ENCODE results near the gene RPL23. TPM values are rescaled to one million over a fixed set of nuclear protein-coding genes. Genes with fewer than 3 reads are reported as not detected.

RPL23 gene
- total RNA-seq, 2 experiments from 2014 or later: 1,908 to 1,957 TPM

DNA sequence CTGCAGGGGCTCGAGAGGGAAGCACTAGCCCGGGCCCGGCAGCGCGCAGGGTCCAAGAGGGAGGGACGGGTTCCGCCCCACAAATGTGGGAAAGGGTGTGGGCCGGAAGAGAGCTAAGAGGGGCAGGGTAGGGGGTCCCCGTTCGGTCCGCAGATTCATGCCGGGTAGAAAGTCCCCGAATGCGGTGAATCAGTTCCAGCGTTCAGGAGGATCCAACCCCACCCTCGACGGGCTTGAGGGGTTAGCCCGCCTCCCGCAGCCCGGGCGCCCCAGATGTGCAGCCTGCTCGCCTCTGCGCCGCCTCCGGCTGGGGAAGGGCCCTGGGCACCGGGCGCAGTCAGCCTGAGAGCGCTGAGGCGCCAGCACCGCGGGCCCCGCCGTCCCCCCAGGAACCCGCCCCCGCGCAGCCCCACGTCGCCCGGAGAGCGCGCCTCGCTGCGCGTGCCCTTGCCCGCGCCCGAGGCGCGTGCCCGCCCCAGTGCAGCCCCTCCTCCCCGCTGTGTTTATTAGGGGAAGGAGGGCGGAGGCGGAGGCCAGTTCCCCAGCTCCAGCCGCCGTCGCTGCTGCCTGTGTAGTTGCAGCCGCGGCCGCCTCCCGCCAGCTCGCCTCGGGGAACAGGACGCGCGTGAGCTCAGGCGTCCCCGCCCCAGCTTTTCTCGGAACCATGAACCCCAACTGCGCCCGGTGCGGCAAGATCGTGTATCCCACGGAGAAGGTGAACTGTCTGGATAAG is 16.2 kb upstream of the RPL23 start, which contains the start of gene LASP1:
Gene LASP1, plus strand, starts transcription at position 533 of the 733 bp plus-strand sequence. Its CDS starts 132 bp downstream, at position 665.
- Mint-ChIP-seq H3K4me1 (ENCODE audit: low read depth) (peaks cover 47% of the 10 kb centered on the region), H3K36me3 (ENCODE audit: low read depth) (peaks cover 24% of the 10 kb centered on the region), H3K27ac (peak within 1 kb of the TSS; percentile 98), H3K27me3 (peaks cover 1% of the 10 kb centered on the region), H3K4me3 (peak within 1 kb of the TSS; percentile 90), H3K9me3 (no peaks in the 10 kb centered on the region)
- TF ChIP-seq, protein P1, sequence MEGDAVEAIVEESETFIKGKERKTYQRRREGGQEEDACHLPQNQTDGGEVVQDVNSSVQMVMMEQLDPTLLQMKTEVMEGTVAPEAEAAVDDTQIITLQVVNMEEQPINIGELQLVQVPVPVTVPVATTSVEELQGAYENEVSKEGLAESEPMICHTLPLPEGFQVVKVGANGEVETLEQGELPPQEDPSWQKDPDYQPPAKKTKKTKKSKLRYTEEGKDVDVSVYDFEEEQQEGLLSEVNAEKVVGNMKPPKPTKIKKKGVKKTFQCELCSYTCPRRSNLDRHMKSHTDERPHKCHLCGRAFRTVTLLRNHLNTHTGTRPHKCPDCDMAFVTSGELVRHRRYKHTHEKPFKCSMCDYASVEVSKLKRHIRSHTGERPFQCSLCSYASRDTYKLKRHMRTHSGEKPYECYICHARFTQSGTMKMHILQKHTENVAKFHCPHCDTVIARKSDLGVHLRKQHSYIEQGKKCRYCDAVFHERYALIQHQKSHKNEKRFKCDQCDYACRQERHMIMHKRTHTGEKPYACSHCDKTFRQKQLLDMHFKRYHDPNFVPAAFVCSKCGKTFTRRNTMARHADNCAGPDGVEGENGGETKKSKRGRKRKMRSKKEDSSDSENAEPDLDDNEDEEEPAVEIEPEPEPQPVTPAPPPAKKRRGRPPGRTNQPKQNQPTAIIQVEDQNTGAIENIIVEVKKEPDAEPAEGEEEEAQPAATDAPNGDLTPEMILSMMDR (IDR thresholded peaks at IDR 0.05): no peak
- peak; percentile 91 for DNase-seq
- CTCF ChIA-PET: interaction anchor here (0.9 to 3.8 kb wide), 11 partner anchors 9 to 284 kb away, joined by 3 to 25 read pairs (median 5); partner anchors contain the start of genes LASP1NB and RPL23
- intact Hi-C loops (cut with micrococcal nuclease): loop anchor here (2.0 to 5.0 kb wide), 3 partner anchors 15 to 283 kb away; partner anchors contain the start of genes LASP1NB and PLXDC1
- POLR2A ChIA-PET: interaction anchor here (0.8 to 9.9 kb wide), 10 partner anchors 13 to 330 kb away, joined by 3 to 106 read pairs (median 18); partner anchors contain the start of genes LASP1NB, PSMB3, RPL19 and RPL23
- ATAC-seq: peak; percentile 61

- H3K4me3 Mint-ChIP-seq: peak overlapping the region; percentile 90
- TF ChIP-seq, protein P1 (IDR thresholded peaks at IDR 0.05): no peak
- H3K27ac Mint-ChIP-seq: peak overlapping the region; percentile 98
- no peaks in the 10 kb centered on the region for H3K9me3 Mint-ChIP-seq
- ChIA-PET POLR2A (interaction anchor here (0.8 to 9.9 kb wide), 11 partner anchors 14 to 331 kb away, joined by 3 to 106 read pairs (median 7); partner anchors contain the start of genes LASP1NB, PSMB3, RPL19 and RPL23), CTCF (interaction anchor here (0.9 to 3.8 kb wide), 9 partner anchors 11 to 285 kb away, joined by 3 to 25 read pairs (median 5); partner anchors contain the start of genes LASP1NB and RPL23)
- DNase-seq (peak; percentile 94), ATAC-seq (peak; percentile 48)
- peaks cover 23% of the 10 kb centered on the region for H3K36me3 Mint-ChIP-seq (ENCODE audit: low read depth)
- intact Hi-C loops (cut with micrococcal nuclease): loop anchor here (2.0 kb wide), 1 partner anchor 14 kb away; no protein-coding TSS in a partner anchor
- peaks cover 1% of the 10 kb centered on the region for H3K27me3 Mint-ChIP-seq
- peaks cover 40% of the 10 kb centered on the region for H3K4me1 Mint-ChIP-seq (ENCODE audit: low read depth)
Measured at GRCh38 chr17:38868817-38869525, 15.4 kb upstream of the RPL23 start.

DNA sequence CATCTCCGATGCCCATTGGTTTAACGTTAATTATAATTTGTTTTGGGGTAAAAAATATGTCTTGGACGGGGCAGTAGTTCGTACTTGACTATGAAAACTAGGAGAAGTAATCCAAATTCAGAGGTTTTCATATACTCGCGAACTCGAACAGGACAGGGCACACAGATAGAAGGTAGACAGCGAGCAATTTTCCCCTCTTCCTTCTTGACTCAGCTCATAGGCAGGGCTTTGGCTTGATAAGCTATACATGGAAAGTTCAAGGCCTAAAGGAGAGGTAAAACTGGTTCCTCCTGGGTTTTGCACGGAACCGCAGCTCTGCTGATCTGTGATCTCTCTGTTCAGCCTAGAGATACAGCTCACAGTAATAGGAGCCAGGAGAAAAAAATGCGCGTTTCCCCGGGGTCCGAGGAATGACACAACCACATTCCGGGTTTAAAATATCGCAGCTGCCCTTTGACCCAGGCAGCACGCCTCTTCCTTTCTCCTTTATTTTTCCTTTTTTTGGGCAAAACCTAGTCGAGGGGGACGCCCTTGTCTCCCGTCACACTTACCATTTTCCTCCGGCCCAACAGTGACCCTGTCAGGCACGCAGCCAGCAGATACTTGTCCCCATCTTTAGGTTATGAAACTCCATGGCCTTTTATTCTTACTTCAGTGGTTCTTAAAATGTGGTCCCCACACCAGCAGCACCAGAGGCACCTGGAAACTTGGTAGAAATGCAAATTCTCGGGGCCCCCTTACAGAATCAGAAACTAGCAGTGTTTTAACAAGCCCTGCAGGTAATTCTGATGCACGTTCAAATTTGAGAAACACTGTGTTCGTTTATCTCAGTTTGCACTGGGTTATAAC is 14.7 kb upstream of the RPL23 start:
- Mint-ChIP-seq H3K27me3 (peaks cover 1% of the 10 kb centered on the region), H3K36me3 (ENCODE audit: low read depth) (peaks cover 19% of the 10 kb centered on the region), H3K27ac (peak overlapping the region; percentile 98), H3K9me3 (no peaks in the 10 kb centered on the region), H3K4me1 (ENCODE audit: low read depth) (peaks cover 34% of the 10 kb centered on the region), H3K4me3 (peak overlapping the region; percentile 90)
- ATAC-seq: no peak
- CTCF ChIA-PET: interaction anchor here (0.8 to 3.8 kb wide), 10 partner anchors 14 to 133 kb away, joined by 3 to 25 read pairs (median 4); partner anchors contain the start of genes LASP1NB and RPL23
- intact Hi-C loops (cut with micrococcal nuclease): loop anchor here (2.0 kb wide), 1 partner anchor 13 kb away; no protein-coding TSS in a partner anchor
- DNase-seq: peak; percentile 66
- POLR2A ChIA-PET: interaction anchor here (0.7 to 9.9 kb wide), 11 partner anchors 11 to 285 kb away, joined by 3 to 106 read pairs (median 5); partner anchors contain the start of genes LASP1NB and RPL23
- TF ChIP-seq, protein P1 (IDR thresholded peaks at IDR 0.05): no peak

- H3K9me3 Mint-ChIP-seq: no peaks in the 10 kb centered on the region
- peak overlapping the region; percentile 90 for H3K4me3 Mint-ChIP-seq
- TF ChIP-seq, protein P1 (IDR thresholded peaks at IDR 0.05): peak; percentile 42
- ATAC-seq (no peak), DNase-seq (peak; percentile 84)
- intact Hi-C loops (cut with micrococcal nuclease): no loop called here
- peaks cover 16% of the 10 kb centered on the region for H3K36me3 Mint-ChIP-seq (ENCODE audit: low read depth)
- ChIA-PET POLR2A (interaction anchor here (0.6 to 9.9 kb wide), 10 partner anchors 10 to 286 kb away, joined by 3 to 106 read pairs (median 4); partner anchors contain the start of genes LASP1NB and RPL23), CTCF (interaction anchor here (0.8 to 3.8 kb wide), 11 partner anchors 13 to 308 kb away, joined by 3 to 16 read pairs (median 3); partner anchors contain the start of genes LASP1NB and RPL23)
- H3K27me3 Mint-ChIP-seq: peaks cover 1% of the 10 kb centered on the region
- peaks cover 26% of the 10 kb centered on the region for H3K4me1 Mint-ChIP-seq (ENCODE audit: low read depth)
- peak overlapping the region; percentile 98 for H3K27ac Mint-ChIP-seq
Measured at GRCh38 chr17:38867179-38867967, 13.9 kb upstream of the RPL23 start.
